HepG2 (cell line): ENCODE results near the gene PPIC. TPM values are rescaled to one million over a fixed set of nuclear protein-coding genes. Genes with fewer than 3 reads are reported as not detected.

Experiments
- AHDC1 ChIP-seq: sonication (generic); formaldehyde crosslinking; IDR thresholded peaks from 2 replicates; pipeline ENCODE4 v1.5.1; 2020; ENCODE audit warnings: mild to moderate bottlenecking, missing genetic modification reagents, borderline replicate concordance
- CEBPZ ChIP-seq: IDR thresholded peaks from 2 replicates; pipeline ENCODE4 v1.6.1; 2012; ENCODE audit warnings: low read length, improper control_type of control experiment
- DMAP1 ChIP-seq: IDR thresholded peaks from 2 replicates; pipeline ENCODE4 v1.6.1; 2016
- ELF1 ChIP-seq: sonication (generic); formaldehyde crosslinking; IDR thresholded peaks from 2 replicates; pipeline ENCODE4 v1.4.0; 2020; ENCODE audit warnings: missing genetic modification reagents
- HNRNPL ChIP-seq: fragments of 200-400 bp; formaldehyde crosslinking; IDR thresholded peaks from 2 replicates; pipeline ENCODE4 v1.6.1; 2017; ENCODE audit warnings: mild to moderate bottlenecking, low read depth, low read length
- PHF8 ChIP-seq: sonication (generic); formaldehyde crosslinking; IDR thresholded peaks from 2 replicates; pipeline ENCODE4 v1.5.0; 2020; ENCODE audit warnings: missing genetic modification reagents
- RBM39 ChIP-seq: fragments of 200-400 bp; formaldehyde crosslinking; IDR thresholded peaks from one replicate; pipeline ENCODE4 v1.6.1; 2018; ENCODE audit warnings: antibody characterized with exemption, mild to moderate bottlenecking, low read depth, low read length; ENCODE audit not compliant: poor library complexity, severe bottlenecking
- SP5 ChIP-seq: IDR thresholded peaks from 2 replicates; pipeline ENCODE4 v1.6.1; 2016; ENCODE audit warnings: low read depth, borderline replicate concordance
- ZBTB7B ChIP-seq: sonication (generic); formaldehyde crosslinking; IDR thresholded peaks from 2 replicates; pipeline ENCODE4 v1.4.0; 2020; ENCODE audit warnings: missing genetic modification reagents
- ZNF558 ChIP-seq: sonication (generic); formaldehyde crosslinking; IDR thresholded peaks from 2 replicates; pipeline ENCODE4 v1.9.0; 2022; ENCODE audit warnings: mild to moderate bottlenecking, missing genetic modification reagents, borderline replicate concordance
- ZNF660 ChIP-seq: sonication (generic); formaldehyde crosslinking; IDR thresholded peaks from 2 replicates; pipeline ENCODE4 v1.5.1; 2020; ENCODE audit warnings: mild to moderate bottlenecking, low read depth, missing genetic modification reagents, borderline replicate concordance
- ZNF75D ChIP-seq: sonication (generic); formaldehyde crosslinking; IDR thresholded peaks from 2 replicates; pipeline ENCODE4 v1.8.1; 2023; ENCODE audit warnings: missing genetic modification reagents, mild to moderate bottlenecking, borderline replicate concordance
- polyA plus RNA-seq, 8 experiments: library from polyadenylated mRNA; depleted of rRNA in 3 of 8; stranded (reverse) in 7 of 8; unstranded in 1 of 8; fragments of >200 nt; fragmentation: Illumina TruSeq in 4 of 8; extraction: Trizol in 4 of 8; gene quantifications; 2 replicates each; pipeline versions ENCODE4 v1.2.1 to v1.2.3, GENCODE V29; 2011 to 2016; ENCODE audit warnings: low read depth in 4 of 8, missing spikeins in 1 of 8, mixed read lengths in 1 of 8; ENCODE audit not compliant: insufficient read depth in 1 of 8
- total RNA-seq, 5 experiments: library from RNA; depleted of rRNA; stranded (reverse); fragments of >200 nt; fragmentation: Illumina TruSeq; extraction: Trizol; gene quantifications; 2 replicates each; pipeline ENCODE4 v1.2.3, GENCODE V29; 2016; ENCODE audit warnings: low read depth in 1 of 5
- TF ChIP-seq, protein P1 (sequence below): sonication (generic); IDR thresholded peaks from 2 replicates; pipeline ENCODE4 v1.6.1; 2016; ENCODE audit warnings: low read depth, borderline replicate concordance
- TF ChIP-seq, protein P2 (sequence below): sonication (generic); formaldehyde crosslinking; IDR thresholded peaks from 2 replicates; pipeline ENCODE4 v1.4.0; 2020; ENCODE audit warnings: missing genetic modification reagents, borderline replicate concordance

The PPIC gene
- total and polyA plus RNA-seq, 2 of the 13 experiments (the other 11 are each of a cell fraction or from before 2014, with no cell fraction given), result 6.2 to 17.2 TPM

DNA sequence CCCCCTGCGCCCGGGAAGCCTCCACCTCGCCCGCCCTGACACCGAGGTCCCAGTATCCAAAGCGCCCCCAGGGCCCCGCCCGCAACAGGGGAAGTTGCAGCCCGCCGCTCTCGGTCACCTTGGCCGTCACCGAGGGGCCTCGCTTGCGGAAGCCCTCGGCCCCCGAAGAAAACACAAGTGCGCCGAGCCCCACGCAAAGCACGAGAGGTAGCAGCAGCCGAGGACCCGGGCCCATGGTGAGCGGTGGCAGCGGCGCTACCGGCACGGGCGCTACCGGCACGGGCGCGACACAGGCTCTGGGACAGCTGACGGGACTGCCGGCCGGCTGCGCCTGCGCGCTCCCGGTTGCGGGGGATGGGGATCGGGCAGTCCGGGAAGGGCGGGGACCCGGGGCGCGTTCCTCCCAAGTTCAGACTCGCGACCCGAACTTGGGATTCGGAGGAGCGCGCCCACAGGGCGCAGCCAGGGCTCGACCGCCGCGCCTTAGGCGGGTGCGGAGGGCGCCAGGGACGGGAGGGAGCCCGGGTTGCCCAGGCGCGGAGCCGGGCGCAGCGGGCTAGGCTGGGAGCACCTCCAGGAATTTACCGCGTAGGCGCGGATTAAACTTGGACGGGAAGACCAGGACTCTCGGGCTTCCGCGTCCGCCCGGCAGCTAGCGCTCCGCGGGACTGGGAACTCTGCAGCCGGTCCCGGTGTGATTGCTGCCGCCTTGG, at the start of gene PPIC (continued):
- TF ChIP-seq RBM39 (peak; percentile 43), ELF1 (CRISPR knock-in tag) (peak; percentile 2; the same call in 1 of the 2 replicates), DMAP1 (CRISPR knock-in tag) (peak; percentile 63; the same call in 1 of the 2 replicates), ZBTB7B (CRISPR knock-in tag) (no peak), ZNF558 (CRISPR knock-in tag) (no peak), CEBPZ (no peak), HNRNPL (no peak), ZNF75D (CRISPR knock-in tag) (no peak), AHDC1 (no peak), PHF8 (CRISPR knock-in tag) (peak; percentile 79), SP5 (CRISPR knock-in tag) (0 out of 2 replicates have a peak, but pooled peaks have one; percentile 44), ZNF660 (no peak)
- TF ChIP-seq, protein P1, sequence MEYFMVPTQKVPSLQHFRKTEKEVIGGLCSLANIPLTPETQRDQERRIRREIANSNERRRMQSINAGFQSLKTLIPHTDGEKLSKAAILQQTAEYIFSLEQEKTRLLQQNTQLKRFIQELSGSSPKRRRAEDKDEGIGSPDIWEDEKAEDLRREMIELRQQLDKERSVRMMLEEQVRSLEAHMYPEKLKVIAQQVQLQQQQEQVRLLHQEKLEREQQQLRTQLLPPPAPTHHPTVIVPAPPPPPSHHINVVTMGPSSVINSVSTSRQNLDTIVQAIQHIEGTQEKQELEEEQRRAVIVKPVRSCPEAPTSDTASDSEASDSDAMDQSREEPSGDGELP, result peak; percentile 87; the same call in 1 of the 2 replicates
- TF ChIP-seq, protein P2, sequence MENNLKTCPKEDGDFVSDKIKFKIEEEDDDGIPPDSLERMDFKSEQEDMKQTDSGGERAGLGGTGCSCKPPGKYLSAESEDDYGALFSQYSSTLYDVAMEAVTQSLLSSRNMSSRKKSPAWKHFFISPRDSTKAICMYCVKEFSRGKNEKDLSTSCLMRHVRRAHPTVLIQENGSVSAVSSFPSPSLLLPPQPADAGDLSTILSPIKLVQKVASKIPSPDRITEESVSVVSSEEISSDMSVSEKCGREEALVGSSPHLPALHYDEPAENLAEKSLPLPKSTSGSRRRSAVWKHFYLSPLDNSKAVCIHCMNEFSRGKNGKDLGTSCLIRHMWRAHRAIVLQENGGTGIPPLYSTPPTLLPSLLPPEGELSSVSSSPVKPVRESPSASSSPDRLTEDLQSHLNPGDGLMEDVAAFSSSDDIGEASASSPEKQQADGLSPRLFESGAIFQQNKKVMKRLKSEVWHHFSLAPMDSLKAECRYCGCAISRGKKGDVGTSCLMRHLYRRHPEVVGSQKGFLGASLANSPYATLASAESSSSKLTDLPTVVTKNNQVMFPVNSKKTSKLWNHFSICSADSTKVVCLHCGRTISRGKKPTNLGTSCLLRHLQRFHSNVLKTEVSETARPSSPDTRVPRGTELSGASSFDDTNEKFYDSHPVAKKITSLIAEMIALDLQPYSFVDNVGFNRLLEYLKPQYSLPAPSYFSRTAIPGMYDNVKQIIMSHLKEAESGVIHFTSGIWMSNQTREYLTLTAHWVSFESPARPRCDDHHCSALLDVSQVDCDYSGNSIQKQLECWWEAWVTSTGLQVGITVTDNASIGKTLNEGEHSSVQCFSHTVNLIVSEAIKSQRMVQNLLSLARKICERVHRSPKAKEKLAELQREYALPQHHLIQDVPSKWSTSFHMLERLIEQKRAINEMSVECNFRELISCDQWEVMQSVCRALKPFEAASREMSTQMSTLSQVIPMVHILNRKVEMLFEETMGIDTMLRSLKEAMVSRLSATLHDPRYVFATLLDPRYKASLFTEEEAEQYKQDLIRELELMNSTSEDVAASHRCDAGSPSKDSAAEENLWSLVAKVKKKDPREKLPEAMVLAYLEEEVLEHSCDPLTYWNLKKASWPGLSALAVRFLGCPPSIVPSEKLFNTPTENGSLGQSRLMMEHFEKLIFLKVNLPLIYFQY (CRISPR knock-in tag), result no peak
